HCT116 (cell line): ENCODE measurements around the gene CDK2AP2. TPM values are rescaled to one million over a fixed set of nuclear protein-coding genes. Genes with fewer than 3 reads are reported as not detected.

Experiments
- ATAC-seq: fragments of 200-7000 bp; cut with Tn5 transposase; 2 replicates; pipeline ENCODE4 v1.9.1; 2020; ENCODE audit warnings: mild to moderate bottlenecking, moderate library complexity
- BruUV-seq: library from RNA; stranded (reverse); fragments of 400-500 nt; replicated peaks from 2 replicates; lab custom pipeline; 2021; lab: Mats Ljungman, UMichigan
- CTCF ChIA-PET: fragments of 300-600 bp; sonication (Branson Sonifier 250); formaldehyde crosslinking; loops from one replicate; lab custom pipeline; 2021; ENCODE audit warnings: antibody characterized with exemption; lab: Charles Lee
- POLR2A ChIA-PET: fragments of 300-600, 350-600 bp; sonication (Branson Sonifier 250); formaldehyde crosslinking; loops from one replicate; lab custom pipeline; 2021; ENCODE audit warnings: antibody characterized with exemption; lab: Charles Lee
- RAD21 ChIA-PET, 2 experiments: fragments of 300-600 bp; sonication (Branson Sonifier 250); formaldehyde crosslinking; loops; one replicate each; lab custom pipeline; 2023; ENCODE audit warnings: low total read pairs in 2 of 2; ENCODE audit not compliant: uncharacterized antibody in 2 of 2, unreplicated experiment in 2 of 2, low non-redundant PET in 1 of 2; lab: Charles Lee
- DNase-seq: peaks from one replicate; pipeline ENCODE4 v3.0.0-alpha.2; 2010; ENCODE audit warnings: low read depth, low spot score
- H2AFZ ChIP-seq: fragments of 200-600 bp; shearing (Covaris generic), sonication (generic); 2 replicates; pipeline ENCODE4 v1.6.1; 2017; ENCODE audit warnings: low read depth, mixed run types, mixed read lengths, antibody characterized with exemption, low read length; ENCODE audit not compliant: poor library complexity, severe bottlenecking
- H3K27ac ChIP-seq: 2 replicates; pipeline ENCODE4 v1.5.1; 2012; ENCODE audit warnings: low read depth, low read length
- H3K27me3 ChIP-seq: fragments of 200-600 bp; sonication (generic); 2 replicates; pipeline ENCODE4 v1.6.1; 2016; ENCODE audit warnings: mixed run types, low read length, mixed read lengths; ENCODE audit not compliant: insufficient read depth
- H3K36me3 ChIP-seq, 2 experiments: fragments of 200-500 bp in 1 of 2; fragments of 200-600 bp in 1 of 2; sonication (Bioruptor generic) in 1 of 2; sonication (generic) in 1 of 2; 2 replicates each; pipeline versions ENCODE4 v1.5.1 to v1.6.1; 2014 to 2016; ENCODE audit warnings: low read length in 2 of 2, inconsistent platforms in 1 of 2, mixed read lengths in 1 of 2, mixed run types in 1 of 2; ENCODE audit not compliant: insufficient read depth in 2 of 2, control insufficient read depth in 1 of 2
- H3K4me1 ChIP-seq, 2 experiments: fragments of 200-600 bp in 1 of 2; sonication (generic) in 1 of 2; 2 replicates each; pipeline versions ENCODE4 v1.5.1 to v1.6.1; 2012 to 2017; ENCODE audit warnings: low read length in 2 of 2, inconsistent platforms in 1 of 2, mild to moderate bottlenecking in 1 of 2, mixed read lengths in 1 of 2, mixed run types in 1 of 2, moderate library complexity in 1 of 2; ENCODE audit not compliant: insufficient read depth in 2 of 2, control insufficient read depth in 1 of 2
- H3K4me2 ChIP-seq: fragments of 200-600 bp; sonication (generic); 2 replicates; pipeline ENCODE4 v1.6.1; 2017; ENCODE audit warnings: mixed run types, low read length, mixed read lengths
- H3K4me3 ChIP-seq, 2 experiments: fragments of 200-600 bp in 1 of 2; sonication (generic) in 1 of 2; replicated peaks in 1 of 2; 2 replicates each; pipeline ENCODE4 v1.5.1; 2011 to 2016; ENCODE audit warnings: low read length in 2 of 2, control low read depth in 1 of 2, low read depth in 1 of 2, mild to moderate bottlenecking in 1 of 2, mixed read lengths in 1 of 2, mixed run types in 1 of 2
- H3K79me2 ChIP-seq: fragments of 200-600 bp; sonication (generic); 2 replicates; pipeline ENCODE4 v1.6.1; 2017; ENCODE audit warnings: mild to moderate bottlenecking, mixed run types, low read length, moderate library complexity, mixed read lengths; ENCODE audit not compliant: insufficient read depth
- H3K9ac ChIP-seq: fragments of 200-600 bp; sonication (generic); 2 replicates; pipeline ENCODE4 v1.6.1; 2016; ENCODE audit warnings: low read length, mixed read lengths
- H3K9me2 ChIP-seq: fragments of 200-600 bp; sonication (generic), shearing (Covaris generic); 2 replicates; pipeline ENCODE4 v1.6.1; 2017; ENCODE audit warnings: mixed run types, mild to moderate bottlenecking, moderate library complexity; ENCODE audit not compliant: insufficient read depth
- H3K9me3 ChIP-seq, 2 experiments: fragments of 200-500 bp in 1 of 2; fragments of 200-600 bp in 1 of 2; sonication (Bioruptor generic) in 1 of 2; sonication (generic) in 1 of 2; 2 replicates each; pipeline ENCODE4 v1.6.1; 2014 to 2017; ENCODE audit warnings: low read length in 2 of 2, mixed read lengths in 2 of 2, inconsistent platforms in 1 of 2, low read depth in 1 of 2, mild to moderate bottlenecking in 1 of 2, mixed run types in 1 of 2, moderate library complexity in 1 of 2; ENCODE audit not compliant: control insufficient read depth in 1 of 2, insufficient read depth in 1 of 2
- H4K20me1 ChIP-seq: fragments of 200-600 bp; sonication (generic), shearing (Covaris generic); 2 replicates; pipeline ENCODE4 v1.6.1; 2017; ENCODE audit warnings: mixed run types, mild to moderate bottlenecking, moderate library complexity; ENCODE audit not compliant: insufficient read depth
- CBX3 ChIP-seq: IDR thresholded peaks from 2 replicates; pipeline ENCODE4 v1.6.1; 2012; ENCODE audit warnings: low read depth
- CEBPB ChIP-seq: IDR thresholded peaks from 2 replicates; pipeline ENCODE4 v1.6.1; 2012; ENCODE audit warnings: low read depth
- ELF1 ChIP-seq: IDR thresholded peaks from 2 replicates; pipeline ENCODE4 v1.6.1; 2012; ENCODE audit warnings: low read depth, borderline replicate concordance
- EZH2 ChIP-seq: fragments of 200-600 bp; sonication (generic); IDR thresholded peaks from 2 replicates; pipeline ENCODE4 v1.6.1; 2017; ENCODE audit warnings: antibody characterized with exemption, mixed run types
- FOSL1 ChIP-seq: IDR thresholded peaks from 2 replicates; pipeline ENCODE4 v1.6.1; 2012; ENCODE audit warnings: low read depth
- MAX ChIP-seq: IDR thresholded peaks from 2 replicates; pipeline ENCODE4 v1.6.1; 2012
- POLR2A ChIP-seq: IDR thresholded peaks from 2 replicates; pipeline ENCODE4 v1.7.0; 2011; ENCODE audit warnings: borderline replicate concordance; ENCODE audit not compliant: insufficient read depth, insufficient read length; ENCODE audit errors: extremely low read depth
- POLR2AphosphoS5 ChIP-seq: IDR thresholded peaks from 2 replicates; pipeline ENCODE4 v1.6.1; 2011; ENCODE audit warnings: mild to moderate bottlenecking, low read depth, low read length, moderate library complexity
- RAD21 ChIP-seq: IDR thresholded peaks from 2 replicates; pipeline ENCODE4 v1.6.1; 2012; ENCODE audit warnings: low read depth, mild to moderate bottlenecking
- SIN3A ChIP-seq: IDR thresholded peaks from 2 replicates; pipeline ENCODE4 v1.6.1; 2012; ENCODE audit warnings: low read depth
- SP1 ChIP-seq: IDR thresholded peaks from 2 replicates; pipeline ENCODE4 v1.6.1; 2012; ENCODE audit warnings: low read depth
- SRF ChIP-seq: IDR thresholded peaks from 2 replicates; pipeline ENCODE4 v1.6.1; 2012; ENCODE audit warnings: low read depth
- TCF7L2 ChIP-seq: IDR thresholded peaks from 2 replicates; pipeline ENCODE4 v1.7.0; 2011; ENCODE audit warnings: borderline replicate concordance, inconsistent platforms; ENCODE audit not compliant: insufficient read depth, insufficient read length; ENCODE audit errors: extremely low read depth
- ZNF274 ChIP-seq: fragments of 200-500 bp; sonication (Bioruptor generic); IDR thresholded peaks from 2 replicates; pipeline ENCODE4 v1.6.1; 2014; ENCODE audit warnings: mild to moderate bottlenecking, low read depth, low read length, inconsistent platforms
- intact Hi-C: fragments of 100-400 bp; cut with micrococcal nuclease; formaldehyde crosslinking; loops from 2 replicates; pipeline ENCODE4 v1.10.0; 2022
- total RNA-seq: library from RNA; stranded (reverse); gene quantifications from one replicate; pipeline ENCODE4 v1.2.1, GENCODE V29; 2021; ENCODE audit not compliant: unreplicated experiment
- TF ChIP-seq, protein P1 (sequence below): IDR thresholded peaks from 2 replicates; pipeline ENCODE4 v1.6.1; 2011; ENCODE audit warnings: mild to moderate bottlenecking, low read length, moderate library complexity; ENCODE audit not compliant: insufficient replicate concordance; ENCODE audit errors: extremely low read depth

Gene CDK2AP2
- total RNA-seq, 1 experiment from 2014 or later: 53.6 TPM

DNA sequence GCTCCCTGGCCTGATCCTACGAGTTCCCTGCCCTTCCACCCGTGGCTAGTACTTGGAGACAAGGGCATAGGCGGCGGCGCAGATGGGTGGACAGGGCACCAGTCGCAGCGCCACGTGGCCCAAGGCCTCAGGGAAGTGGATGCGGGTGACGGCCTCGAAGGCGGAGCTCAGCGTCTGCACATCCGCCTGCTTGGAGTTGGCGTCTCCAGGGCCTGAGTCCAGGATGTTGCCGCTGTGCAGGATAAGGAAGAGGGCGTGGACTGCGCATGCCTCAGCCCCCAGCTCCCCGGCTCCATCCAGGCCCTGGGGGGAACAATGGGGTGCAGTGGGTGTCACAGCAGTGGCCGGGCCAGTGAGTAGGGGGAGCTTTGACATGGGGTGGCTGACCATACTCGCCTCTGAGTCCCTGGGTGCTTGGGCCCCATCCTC, 9.4 kb downstream of the CDK2AP2 start:
- RAD21 ChIA-PET: no interaction called here

DNA sequence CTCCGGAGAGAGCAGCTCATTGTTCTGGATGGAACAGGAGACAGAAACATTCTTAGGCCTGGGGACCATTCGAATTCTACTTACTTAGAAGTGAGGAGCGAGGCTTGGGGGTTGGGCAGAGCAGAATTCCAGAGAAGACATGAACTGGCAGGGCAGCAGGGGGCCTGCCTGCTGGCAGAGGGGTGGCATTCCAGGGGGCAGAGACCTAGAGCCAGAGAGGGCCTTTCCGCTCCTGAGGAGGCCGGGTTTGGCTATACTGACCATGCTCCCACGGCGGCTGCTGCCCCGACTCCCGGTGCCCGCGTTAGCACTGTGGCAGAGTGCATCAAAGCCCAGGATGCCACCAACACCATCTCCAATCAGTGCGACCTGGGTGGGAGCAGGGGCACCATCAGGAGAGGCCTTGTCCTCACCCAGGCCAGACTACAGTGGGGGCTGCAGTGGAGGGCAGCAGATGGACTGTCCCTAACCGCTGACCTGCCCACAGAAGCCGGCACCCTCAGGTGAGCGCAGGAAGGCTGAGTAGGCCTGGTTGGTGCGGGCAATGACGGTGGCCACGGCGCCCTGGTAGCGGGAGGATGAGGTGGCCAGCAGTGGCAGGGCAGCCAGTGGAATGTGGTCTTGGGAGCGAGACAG, 10.2 kb downstream of the CDK2AP2 start:
- no peak overlapping the region for H3K4me3 ChIP-seq
- TF ChIP-seq SP1 (no peak), TCF7L2 (no peak), SIN3A (no peak), RAD21 (no peak), POLR2A (no peak), POLR2AphosphoS5 (no peak), SRF (no peak), EZH2 (no peak), ZNF274 (no peak), MAX (no peak), CEBPB (no peak), ELF1 (no peak), CBX3 (no peak)
- TF ChIP-seq, protein P1, sequence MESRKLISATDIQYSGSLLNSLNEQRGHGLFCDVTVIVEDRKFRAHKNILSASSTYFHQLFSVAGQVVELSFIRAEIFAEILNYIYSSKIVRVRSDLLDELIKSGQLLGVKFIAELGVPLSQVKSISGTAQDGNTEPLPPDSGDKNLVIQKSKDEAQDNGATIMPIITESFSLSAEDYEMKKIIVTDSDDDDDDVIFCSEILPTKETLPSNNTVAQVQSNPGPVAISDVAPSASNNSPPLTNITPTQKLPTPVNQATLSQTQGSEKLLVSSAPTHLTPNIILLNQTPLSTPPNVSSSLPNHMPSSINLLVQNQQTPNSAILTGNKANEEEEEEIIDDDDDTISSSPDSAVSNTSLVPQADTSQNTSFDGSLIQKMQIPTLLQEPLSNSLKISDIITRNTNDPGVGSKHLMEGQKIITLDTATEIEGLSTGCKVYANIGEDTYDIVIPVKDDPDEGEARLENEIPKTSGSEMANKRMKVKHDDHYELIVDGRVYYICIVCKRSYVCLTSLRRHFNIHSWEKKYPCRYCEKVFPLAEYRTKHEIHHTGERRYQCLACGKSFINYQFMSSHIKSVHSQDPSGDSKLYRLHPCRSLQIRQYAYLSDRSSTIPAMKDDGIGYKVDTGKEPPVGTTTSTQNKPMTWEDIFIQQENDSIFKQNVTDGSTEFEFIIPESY: no peak

More for the DNA sequence above, 9.4 kb downstream of the CDK2AP2 start:
- no peak for TF ChIP-seq SP1
- no peak for TF ChIP-seq EZH2
- no peak for TF ChIP-seq POLR2A
- no peak for TF ChIP-seq FOSL1
- TF ChIP-seq, protein P1: no peak
- no TSS peak for BruUV-seq
- Histone ChIP-seq H3K9me3 (no peaks in the 10 kb centered on the region), H3K9ac (no peak overlapping the region), H2AFZ (no peak overlapping the region), H3K27me3 (no peaks in the 10 kb centered on the region), H3K9me2 (no peaks in the 10 kb centered on the region), H3K4me3 (no peak overlapping the region), H3K27ac (no peak overlapping the region), H3K36me3 (peaks cover 10 to 13% of the 10 kb centered on the region in 2 experiments), H3K4me1 (peaks cover 3 to 4% of the 10 kb centered on the region in 2 experiments), H3K79me2 (peaks cover 9% of the 10 kb centered on the region), H3K4me2 (no peak overlapping the region), H4K20me1 (no peaks in the 10 kb centered on the region)
- no peak for ATAC-seq
- ChIA-PET POLR2A (no interaction called here), CTCF (no interaction called here)
- DNase-seq: no peak
- intact Hi-C loops: no loop called here

More for the DNA sequence above, 10.2 kb downstream of the CDK2AP2 start:
- Histone ChIP-seq H2AFZ (no peak overlapping the region), H3K4me2 (no peak overlapping the region), H3K36me3 (peaks cover 10 to 13% of the 10 kb centered on the region in 2 experiments), H3K9me3 (no peaks in the 10 kb centered on the region), H3K4me1 (no peaks in the 10 kb centered on the region), H3K79me2 (peaks cover 1% of the 10 kb centered on the region; the same call in 1 of the 2 replicates), H3K27me3 (no peaks in the 10 kb centered on the region), H3K9ac (no peak overlapping the region), H4K20me1 (no peaks in the 10 kb centered on the region), H3K27ac (no peak overlapping the region), H3K9me2 (no peaks in the 10 kb centered on the region)
- DNase-seq (no peak), ATAC-seq (no peak)
- BruUV-seq: no TSS peak
- intact Hi-C loops: no loop called here
- CTCF ChIA-PET: no interaction called here
- POLR2A ChIA-PET: no interaction called here
- RAD21 ChIA-PET: no interaction called here
